Mesenchymal stem cell (in vitro differentiated cells and primary cell): ENCODE measurements around the gene ZNF236.

Source experiments
- DNase-seq: peaks from one replicate; pipeline ENCODE4 v3.0.0-alpha.2; 2013
- H2AFZ ChIP-seq: one replicate; pipeline ENCODE4 v1.6.1; 2013; ENCODE audit warnings: low read depth, mild to moderate bottlenecking, control low read depth, inconsistent platforms, low read length, moderate library complexity
- H2AK5ac ChIP-seq: 2 replicates; pipeline ENCODE4 v1.6.1; 2013; ENCODE audit warnings: low read length, moderate library complexity, mild to moderate bottlenecking, inconsistent platforms; ENCODE audit not compliant: severe bottlenecking
- H2BK120ac ChIP-seq: one replicate; pipeline ENCODE4 v1.6.1; 2013; ENCODE audit warnings: low read depth, mild to moderate bottlenecking, inconsistent platforms, low read length, moderate library complexity
- H2BK12ac ChIP-seq, 2 experiments: one replicate each; pipeline ENCODE4 v1.6.1; 2013; ENCODE audit warnings: inconsistent platforms in 2 of 2, low read length in 2 of 2, mild to moderate bottlenecking in 2 of 2, moderate library complexity in 2 of 2, control low read depth in 1 of 2
- H2BK15ac ChIP-seq: one replicate; pipeline ENCODE4 v1.6.1; 2013; ENCODE audit warnings: mild to moderate bottlenecking, low read depth, inconsistent platforms; ENCODE audit not compliant: poor library complexity, severe bottlenecking
- H2BK5ac ChIP-seq: 2 replicates; pipeline ENCODE4 v1.6.1; 2013; ENCODE audit warnings: low read depth, mild to moderate bottlenecking, low read length, control low read depth, inconsistent platforms; ENCODE audit not compliant: poor library complexity, severe bottlenecking
- H3K14ac ChIP-seq, 2 experiments: one replicate each; pipeline ENCODE4 v1.6.1; 2013; ENCODE audit warnings: inconsistent platforms in 2 of 2, low read length in 2 of 2, control low read depth in 1 of 2, mild to moderate bottlenecking in 1 of 2, moderate library complexity in 1 of 2
- H3K18ac ChIP-seq, 2 experiments: one replicate each; pipeline ENCODE4 v1.6.1; 2013; ENCODE audit warnings: inconsistent platforms in 2 of 2, low read length in 2 of 2, control low read depth in 1 of 2, low read depth in 1 of 2, mild to moderate bottlenecking in 1 of 2
- H3K23ac ChIP-seq, 2 experiments: one replicate each; pipeline ENCODE4 v1.6.1; 2013; ENCODE audit warnings: inconsistent platforms in 2 of 2, low read length in 2 of 2, mild to moderate bottlenecking in 2 of 2, moderate library complexity in 2 of 2, control low read depth in 1 of 2
- H3K27ac ChIP-seq: 2 replicates; pipeline ENCODE4 v1.5.1; 2013; ENCODE audit warnings: mild to moderate bottlenecking, moderate library complexity, low read length, control low read depth, inconsistent platforms; ENCODE audit not compliant: poor library complexity, severe bottlenecking
- H3K27me3 ChIP-seq, 2 experiments: 2 replicates each; pipeline versions ENCODE4 v1.6.1 to v1.7.0; 2013; ENCODE audit warnings: low read length in 2 of 2, mild to moderate bottlenecking in 2 of 2, moderate library complexity in 2 of 2, control low read depth in 1 of 2, inconsistent platforms in 1 of 2; ENCODE audit not compliant: control insufficient read depth in 1 of 2, insufficient read depth in 1 of 2
- H3K36me3 ChIP-seq, 2 experiments: 2 replicates each; pipeline versions ENCODE4 v1.6.1 to v1.7.0; 2013; ENCODE audit warnings: low read length in 2 of 2, control low read depth in 1 of 2, inconsistent platforms in 1 of 2, low read depth in 1 of 2, mild to moderate bottlenecking in 1 of 2; ENCODE audit not compliant: insufficient read depth in 2 of 2, control insufficient read depth in 1 of 2
- H3K4ac ChIP-seq, 2 experiments: one replicate each; pipeline ENCODE4 v1.6.1; 2013; ENCODE audit warnings: inconsistent platforms in 2 of 2, low read length in 2 of 2, mild to moderate bottlenecking in 2 of 2, moderate library complexity in 2 of 2, control low read depth in 1 of 2, low read depth in 1 of 2
- H3K4me1 ChIP-seq: 2 replicates; pipeline ENCODE4 v1.6.1; 2013; ENCODE audit warnings: low read depth, low read length, control low read depth; ENCODE audit not compliant: control insufficient read depth, insufficient read depth
- H3K4me2 ChIP-seq: 2 replicates; pipeline ENCODE4 v1.6.1; 2013; ENCODE audit warnings: low read length, mild to moderate bottlenecking, inconsistent platforms; ENCODE audit not compliant: poor library complexity, severe bottlenecking
- H3K4me3 ChIP-seq, 2 experiments: 2 replicates each; pipeline versions ENCODE4 v1.5.1 to v1.7.0; 2013; ENCODE audit warnings: low read length in 2 of 2, mild to moderate bottlenecking in 2 of 2, control low read depth in 1 of 2, low read depth in 1 of 2; ENCODE audit not compliant: insufficient read depth in 1 of 2
- H3K79me1 ChIP-seq: replicated peaks from 2 replicates; pipeline ENCODE4 v1.6.1; 2013; ENCODE audit warnings: mild to moderate bottlenecking, control low read depth, low read length, inconsistent platforms; ENCODE audit not compliant: poor library complexity, severe bottlenecking
- H3K9ac ChIP-seq: 2 replicates; pipeline ENCODE4 v1.7.0; 2013; ENCODE audit warnings: mild to moderate bottlenecking, low read length, moderate library complexity
- H3K9me3 ChIP-seq: 2 replicates; pipeline ENCODE4 v1.7.0; 2013; ENCODE audit warnings: mild to moderate bottlenecking, low read length; ENCODE audit not compliant: control insufficient read depth
- H4K8ac ChIP-seq: one replicate; pipeline ENCODE4 v1.6.1; 2013; ENCODE audit warnings: inconsistent platforms, mild to moderate bottlenecking, low read length, moderate library complexity
- H4K91ac ChIP-seq: one replicate; pipeline ENCODE4 v1.6.1; 2013; ENCODE audit warnings: mild to moderate bottlenecking, low read length, inconsistent platforms
- whole genome bisulfite sequencing: methylation state at CpG from one replicate; pipeline ENCODE4 v1.1.7; 2013; ENCODE audit warnings: mixed read lengths; 5-methylcytosine and 5-hydroxymethylcytosine counted together

ZNF236 gene

GRCh38 chr18:76995896-76996295 is 173.5 kb downstream of the ZNF236 start:
- Histone ChIP-seq H4K8ac (no peak overlapping the region), H3K27me3 (peaks cover 0 to 7% of the 10 kb centered on the region in 2 experiments), H2AFZ (no peak overlapping the region), H3K9me3 (no peaks in the 10 kb centered on the region), H3K4ac (no peak overlapping the region), H3K9ac (no peak overlapping the region), H4K91ac (no peak overlapping the region), H2BK120ac (no peak overlapping the region), H3K36me3 (peaks cover 0 to 2% of the 10 kb centered on the region in 2 experiments), H3K4me2 (no peak overlapping the region), H2BK12ac (no peak overlapping the region), H2BK15ac (no peak overlapping the region), H3K18ac (no peak overlapping the region), H2AK5ac (no peak overlapping the region), H3K79me1 (no peaks in the 10 kb centered on the region), H3K4me1 (peaks cover 13% of the 10 kb centered on the region), H3K23ac (no peak overlapping the region), H3K27ac (no peak overlapping the region), H3K14ac (no peak overlapping the region), H2BK5ac (no peak overlapping the region), H3K4me3 (no peak overlapping the region)
- DNase-seq, result no peak
- whole genome bisulfite sequencing, result 38% methylated on average over 5 of the region's 7 CpGs

DNA sequence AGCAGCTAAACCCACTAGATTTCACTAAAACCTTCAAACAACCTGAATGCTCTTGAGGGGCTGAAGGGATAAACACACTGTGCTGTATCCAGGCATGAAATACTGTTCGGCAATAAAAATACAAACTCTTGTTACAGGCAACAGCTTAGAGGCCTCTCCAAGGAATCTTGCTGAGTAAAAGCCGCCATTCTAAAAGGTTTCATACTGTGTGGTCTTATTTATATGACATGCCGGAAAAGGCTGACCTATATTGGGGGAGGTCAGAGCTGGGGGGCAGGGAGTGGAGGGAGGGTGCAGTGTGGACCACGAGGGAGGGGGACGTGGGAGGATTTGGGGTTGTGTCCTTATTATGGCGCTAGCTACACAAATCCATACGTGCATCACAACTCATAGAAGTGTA is 174.1 kb downstream of the ZNF236 start:
- H2BK5ac ChIP-seq, result no peak overlapping the region
- H2AK5ac ChIP-seq, result no peak overlapping the region
- no peak for DNase-seq
- no peak overlapping the region for H3K27ac ChIP-seq
- peaks cover 2% of the 10 kb centered on the region for H3K79me1 ChIP-seq
- 74% methylated on average over 3 of the region's 7 CpGs for WGBS
- no peak overlapping the region for H3K9ac ChIP-seq
- no peak overlapping the region for H2BK120ac ChIP-seq
- no peak overlapping the region for H3K18ac ChIP-seq
- H3K27me3 ChIP-seq, result peaks cover 0 to 7% of the 10 kb centered on the region in 2 experiments
- no peak overlapping the region for H3K4me2 ChIP-seq
- no peaks in the 10 kb centered on the region for H3K9me3 ChIP-seq
- peaks cover 0 to 2% of the 10 kb centered on the region in 2 experiments for H3K36me3 ChIP-seq
- H4K91ac ChIP-seq, result no peak overlapping the region
- no peak overlapping the region for H3K23ac ChIP-seq
- H3K14ac ChIP-seq, result no peak overlapping the region
- H3K4me1 ChIP-seq, result peaks cover 13% of the 10 kb centered on the region
- H2BK12ac ChIP-seq, result no peak overlapping the region
- H3K4me3 ChIP-seq, result no peak overlapping the region
- no peak overlapping the region for H2BK15ac ChIP-seq
- H4K8ac ChIP-seq, result no peak overlapping the region
- H2AFZ ChIP-seq, result no peak overlapping the region
- H3K4ac ChIP-seq, result no peak overlapping the region

- no peak overlapping the region for H3K4me3 ChIP-seq
- WGBS, result 93% methylated on average over 35 of the region's 38 CpGs
- peaks cover 0 to 2% of the 10 kb centered on the region in 2 experiments for H3K36me3 ChIP-seq
- no peak overlapping the region for H3K18ac ChIP-seq
- H3K79me1 ChIP-seq, result peaks cover 2% of the 10 kb centered on the region
- H4K91ac ChIP-seq, result peak overlapping the region; percentile 53
- no peak overlapping the region for H3K4me2 ChIP-seq
- no peak overlapping the region for H2BK5ac ChIP-seq
- peak overlapping the region; percentile 5 for H2BK15ac ChIP-seq
- H2AFZ ChIP-seq, result no peak overlapping the region
- H4K8ac ChIP-seq, result peak overlapping the region; percentile 63
- no peak overlapping the region for H3K14ac ChIP-seq
- H2BK120ac ChIP-seq, result no peak overlapping the region
- H3K4ac ChIP-seq, result peak overlapping the region in 1 of 2 experiments; percentile 46
- H3K9me3 ChIP-seq, result no peaks in the 10 kb centered on the region
- no peak overlapping the region for H2BK12ac ChIP-seq
- no peak overlapping the region for H2AK5ac ChIP-seq
- H3K9ac ChIP-seq, result no peak overlapping the region
- no peak overlapping the region for H3K23ac ChIP-seq
- no peak for DNase-seq
- no peaks in the 10 kb centered on the region for H3K27me3 ChIP-seq
- H3K4me1 ChIP-seq, result peaks cover 5% of the 10 kb centered on the region
- H3K27ac ChIP-seq, result no peak overlapping the region
Observed at GRCh38 chr18:76997951-76998808, 175.8 kb downstream of the ZNF236 start.

DNA sequence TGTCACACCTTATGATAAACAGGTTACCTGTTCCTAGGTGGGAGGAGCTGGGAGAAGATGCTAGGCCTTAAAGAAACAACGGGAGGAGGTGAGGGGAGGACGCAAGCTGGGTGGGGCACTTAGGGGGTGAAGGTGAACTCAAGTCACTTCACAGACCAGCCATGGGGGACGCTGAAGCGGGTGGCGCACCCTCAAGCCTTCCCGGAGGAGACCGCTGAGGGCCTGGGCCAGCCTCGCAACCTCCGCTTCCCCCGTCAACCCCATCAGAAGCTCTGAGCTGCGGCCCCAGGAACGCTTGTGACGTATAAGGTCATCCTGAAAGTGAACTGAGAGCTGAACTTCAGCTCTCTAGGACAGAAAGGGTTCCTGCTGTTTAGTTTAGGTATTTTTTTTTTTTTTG is 176.7 kb downstream of the ZNF236 start:
- no peak for DNase-seq
- H3K4me3 ChIP-seq, result no peak overlapping the region
- no peak overlapping the region for H3K4ac ChIP-seq
- peaks cover 0 to 2% of the 10 kb centered on the region in 2 experiments for H3K36me3 ChIP-seq
- no peak overlapping the region for H2AK5ac ChIP-seq
- no peak overlapping the region for H3K4me2 ChIP-seq
- H2BK12ac ChIP-seq, result peak overlapping the region in 1 of 2 experiments; percentile 20
- H3K9me3 ChIP-seq, result no peaks in the 10 kb centered on the region
- H3K23ac ChIP-seq, result no peak overlapping the region
- no peak overlapping the region for H4K8ac ChIP-seq
- no peak overlapping the region for H3K14ac ChIP-seq
- peaks cover 2% of the 10 kb centered on the region for H3K4me1 ChIP-seq
- peaks cover 2% of the 10 kb centered on the region for H3K79me1 ChIP-seq
- no peaks in the 10 kb centered on the region for H3K27me3 ChIP-seq
- H3K27ac ChIP-seq, result no peak overlapping the region
- H2BK5ac ChIP-seq, result no peak overlapping the region
- no peak overlapping the region for H2BK120ac ChIP-seq
- 87% methylated on average over 13 of the region's 13 CpGs for WGBS
- no peak overlapping the region for H2AFZ ChIP-seq
- H2BK15ac ChIP-seq, result no peak overlapping the region
- H3K9ac ChIP-seq, result no peak overlapping the region
- no peak overlapping the region for H3K18ac ChIP-seq
- H4K91ac ChIP-seq, result peak overlapping the region; percentile 34
